Neural cell (in vitro differentiated cells): ENCODE results near the gene CASP1. TPM values are rescaled to one million over a fixed set of nuclear protein-coding genes. Genes with fewer than 3 reads are reported as not detected.

ENCODE experiments used
- H2AFZ ChIP-seq: fragments of 200-600, 300-800 bp; sonication (generic), shearing (Covaris generic); 2 replicates; pipeline ENCODE4 v1.6.0; 2014; ENCODE audit warnings: low read depth, mild to moderate bottlenecking, antibody characterized with exemption, low read length, moderate library complexity
- H3F3A ChIP-seq: fragments of 200-600 bp; shearing (Covaris generic); 2 replicates; pipeline ENCODE4 v1.6.1; 2016; ENCODE audit warnings: mild to moderate bottlenecking, moderate library complexity, mixed read lengths, antibody characterized with exemption, low read length; ENCODE audit not compliant: insufficient read depth, poor library complexity, severe bottlenecking
- H3K27ac ChIP-seq: fragments of 200-600, 300-800 bp; sonication (generic), shearing (Covaris generic); 2 replicates; pipeline ENCODE4 v1.5.1; 2014; ENCODE audit warnings: mild to moderate bottlenecking, low read length, moderate library complexity
- H3K27me3 ChIP-seq: fragments of 300-800, 200-600 bp; sonication (generic), shearing (Covaris generic); 2 replicates; pipeline ENCODE4 v1.6.0; 2014; ENCODE audit warnings: mild to moderate bottlenecking, low read depth, low read length, moderate library complexity; ENCODE audit not compliant: insufficient read depth
- H3K36me3 ChIP-seq: fragments of 300-800, 200-600 bp; sonication (generic), shearing (Covaris generic); 2 replicates; pipeline ENCODE4 v1.5.1; 2014; ENCODE audit warnings: mild to moderate bottlenecking, antibody characterized with exemption, low read length, moderate library complexity; ENCODE audit not compliant: insufficient read depth
- H3K4me2 ChIP-seq: fragments of 300-800, 200-600 bp; sonication (generic), shearing (Covaris generic); 2 replicates; pipeline ENCODE4 v1.6.0; 2014; ENCODE audit warnings: mild to moderate bottlenecking, low read length
- H3K4me3 ChIP-seq: fragments of 300-800, 200-600 bp; sonication (generic), shearing (Covaris generic); 2 replicates; pipeline ENCODE4 v1.5.1; 2014; ENCODE audit warnings: mild to moderate bottlenecking, low read length, moderate library complexity
- H3K79me2 ChIP-seq: fragments of 200-600 bp; shearing (Covaris generic); replicated peaks from 2 replicates; pipeline ENCODE4 v1.6.0; 2014; ENCODE audit warnings: mild to moderate bottlenecking, low read length, moderate library complexity; ENCODE audit not compliant: insufficient read depth
- H3K9ac ChIP-seq: fragments of 300-800, 200-600 bp; sonication (generic), shearing (Covaris generic); 2 replicates; pipeline ENCODE4 v1.6.1; 2016; ENCODE audit warnings: mild to moderate bottlenecking, low read length, mixed read lengths
- H3K9me2 ChIP-seq: fragments of 200-600 bp; shearing (Covaris generic); 2 replicates; pipeline ENCODE4 v1.6.1; 2016; ENCODE audit warnings: mild to moderate bottlenecking, low read length, mixed read lengths; ENCODE audit not compliant: insufficient read depth
- H3K9me3 ChIP-seq: fragments of 200-600, 300-800 bp; sonication (generic), shearing (Covaris generic); 2 replicates; pipeline ENCODE4 v1.6.1; 2016; ENCODE audit warnings: mild to moderate bottlenecking, mixed run types, low read length, moderate library complexity, mixed read lengths
- H4K20me1 ChIP-seq: fragments of 200-600 bp; shearing (Covaris generic); 2 replicates; pipeline ENCODE4 v1.6.1; 2016; ENCODE audit warnings: mild to moderate bottlenecking, mixed run types; ENCODE audit not compliant: insufficient read depth
- EP300 ChIP-seq: fragments of 450-650 bp; conservative IDR thresholded peaks from 2 replicates; pipeline ENCODE4 v1.6.1; 2014; ENCODE audit warnings: antibody characterized with exemption, mild to moderate bottlenecking, moderate library complexity; ENCODE audit not compliant: poor library complexity, severe bottlenecking
- EZH2 ChIP-seq: fragments of 200-600, 300-800 bp; shearing (Covaris generic), sonication (generic); IDR thresholded peaks from 2 replicates; pipeline ENCODE4 v1.6.1; 2014; ENCODE audit warnings: antibody characterized with exemption, low read length, borderline replicate concordance, mild to moderate bottlenecking; ENCODE audit not compliant: insufficient read depth, poor library complexity, severe bottlenecking
- MXI1 ChIP-seq: fragments of 450-650 bp; conservative IDR thresholded peaks from 2 replicates; pipeline ENCODE4 v1.6.1; 2014; ENCODE audit warnings: antibody characterized with exemption, mild to moderate bottlenecking; ENCODE audit not compliant: poor library complexity, severe bottlenecking
- POLR2AphosphoS5 ChIP-seq: IDR thresholded peaks from 2 replicates; pipeline ENCODE4 v1.6.1; 2012
- RAD21 ChIP-seq: fragments of 450-650 bp; conservative IDR thresholded peaks from 2 replicates; pipeline ENCODE4 v1.6.1; 2014; ENCODE audit warnings: antibody characterized with exemption, mild to moderate bottlenecking, moderate library complexity
- SMC3 ChIP-seq: fragments of 450-650 bp; conservative IDR thresholded peaks from 2 replicates; pipeline ENCODE4 v1.6.1; 2014; ENCODE audit warnings: antibody characterized with exemption, mild to moderate bottlenecking, moderate library complexity; ENCODE audit not compliant: poor library complexity
- TAF1 ChIP-seq: IDR thresholded peaks from 2 replicates; pipeline ENCODE4 v1.6.1; 2012; ENCODE audit warnings: low read depth
- polyA plus RNA-seq: library from polyadenylated mRNA; depleted of rRNA; stranded (reverse); fragments of >200 nt; gene quantifications from 2 replicates; pipeline ENCODE4 v1.2.3, GENCODE V29; 2014
- TF ChIP-seq, protein P1 (sequence below): fragments of 450-650 bp; IDR thresholded peaks from 2 replicates; pipeline ENCODE4 v1.5.1; 2014; ENCODE audit warnings: antibody characterized with exemption, mild to moderate bottlenecking, moderate library complexity; ENCODE audit not compliant: poor library complexity, severe bottlenecking
- TF ChIP-seq, protein P2 (sequence below): IDR thresholded peaks from 2 replicates; pipeline ENCODE4 v1.6.1; 2012; ENCODE audit warnings: borderline replicate concordance

CASP1 gene
- polyA plus RNA-seq, 1 donor from 2014 or later: not detected

DNA sequence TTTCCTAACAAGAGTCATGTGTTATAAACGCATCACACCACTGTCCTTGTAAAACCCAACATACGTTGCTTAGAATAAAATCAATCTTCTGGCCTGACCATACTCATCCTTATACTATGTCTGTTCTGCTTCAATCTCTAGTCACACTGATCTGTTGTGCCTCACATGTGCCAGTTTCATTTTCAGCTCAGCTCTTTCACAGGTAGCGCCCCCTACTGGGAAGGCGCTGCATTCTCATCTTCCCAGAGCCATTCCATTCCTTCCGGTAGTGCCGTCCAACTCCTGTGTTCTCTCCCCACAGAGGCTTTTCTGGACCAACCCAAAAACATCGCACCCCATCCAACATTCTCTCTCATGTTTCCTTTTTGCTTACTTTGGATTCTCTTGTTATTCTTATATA, 34.1 kb downstream of the CASP1 start:
- Histone ChIP-seq H4K20me1 (no peaks in the 10 kb centered on the region), H3K36me3 (no peaks in the 10 kb centered on the region), H3K27ac (no peak overlapping the region), H3K4me3 (no peak overlapping the region), H3K4me2 (no peak overlapping the region), H3K9me2 (no peaks in the 10 kb centered on the region), H3K27me3 (no peaks in the 10 kb centered on the region), H3K9ac (no peak overlapping the region), H2AFZ (no peak overlapping the region), H3K79me2 (no peaks in the 10 kb centered on the region), H3F3A (no peaks in the 10 kb centered on the region), H3K9me3 (no peaks in the 10 kb centered on the region)
- no peak for TF ChIP-seq TAF1
- no peak for TF ChIP-seq MXI1
- no peak for TF ChIP-seq EP300
- no peak for TF ChIP-seq RAD21
- TF ChIP-seq SMC3: no peak
- TF ChIP-seq, protein P1, sequence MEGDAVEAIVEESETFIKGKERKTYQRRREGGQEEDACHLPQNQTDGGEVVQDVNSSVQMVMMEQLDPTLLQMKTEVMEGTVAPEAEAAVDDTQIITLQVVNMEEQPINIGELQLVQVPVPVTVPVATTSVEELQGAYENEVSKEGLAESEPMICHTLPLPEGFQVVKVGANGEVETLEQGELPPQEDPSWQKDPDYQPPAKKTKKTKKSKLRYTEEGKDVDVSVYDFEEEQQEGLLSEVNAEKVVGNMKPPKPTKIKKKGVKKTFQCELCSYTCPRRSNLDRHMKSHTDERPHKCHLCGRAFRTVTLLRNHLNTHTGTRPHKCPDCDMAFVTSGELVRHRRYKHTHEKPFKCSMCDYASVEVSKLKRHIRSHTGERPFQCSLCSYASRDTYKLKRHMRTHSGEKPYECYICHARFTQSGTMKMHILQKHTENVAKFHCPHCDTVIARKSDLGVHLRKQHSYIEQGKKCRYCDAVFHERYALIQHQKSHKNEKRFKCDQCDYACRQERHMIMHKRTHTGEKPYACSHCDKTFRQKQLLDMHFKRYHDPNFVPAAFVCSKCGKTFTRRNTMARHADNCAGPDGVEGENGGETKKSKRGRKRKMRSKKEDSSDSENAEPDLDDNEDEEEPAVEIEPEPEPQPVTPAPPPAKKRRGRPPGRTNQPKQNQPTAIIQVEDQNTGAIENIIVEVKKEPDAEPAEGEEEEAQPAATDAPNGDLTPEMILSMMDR: no peak
- TF ChIP-seq, protein P2, sequence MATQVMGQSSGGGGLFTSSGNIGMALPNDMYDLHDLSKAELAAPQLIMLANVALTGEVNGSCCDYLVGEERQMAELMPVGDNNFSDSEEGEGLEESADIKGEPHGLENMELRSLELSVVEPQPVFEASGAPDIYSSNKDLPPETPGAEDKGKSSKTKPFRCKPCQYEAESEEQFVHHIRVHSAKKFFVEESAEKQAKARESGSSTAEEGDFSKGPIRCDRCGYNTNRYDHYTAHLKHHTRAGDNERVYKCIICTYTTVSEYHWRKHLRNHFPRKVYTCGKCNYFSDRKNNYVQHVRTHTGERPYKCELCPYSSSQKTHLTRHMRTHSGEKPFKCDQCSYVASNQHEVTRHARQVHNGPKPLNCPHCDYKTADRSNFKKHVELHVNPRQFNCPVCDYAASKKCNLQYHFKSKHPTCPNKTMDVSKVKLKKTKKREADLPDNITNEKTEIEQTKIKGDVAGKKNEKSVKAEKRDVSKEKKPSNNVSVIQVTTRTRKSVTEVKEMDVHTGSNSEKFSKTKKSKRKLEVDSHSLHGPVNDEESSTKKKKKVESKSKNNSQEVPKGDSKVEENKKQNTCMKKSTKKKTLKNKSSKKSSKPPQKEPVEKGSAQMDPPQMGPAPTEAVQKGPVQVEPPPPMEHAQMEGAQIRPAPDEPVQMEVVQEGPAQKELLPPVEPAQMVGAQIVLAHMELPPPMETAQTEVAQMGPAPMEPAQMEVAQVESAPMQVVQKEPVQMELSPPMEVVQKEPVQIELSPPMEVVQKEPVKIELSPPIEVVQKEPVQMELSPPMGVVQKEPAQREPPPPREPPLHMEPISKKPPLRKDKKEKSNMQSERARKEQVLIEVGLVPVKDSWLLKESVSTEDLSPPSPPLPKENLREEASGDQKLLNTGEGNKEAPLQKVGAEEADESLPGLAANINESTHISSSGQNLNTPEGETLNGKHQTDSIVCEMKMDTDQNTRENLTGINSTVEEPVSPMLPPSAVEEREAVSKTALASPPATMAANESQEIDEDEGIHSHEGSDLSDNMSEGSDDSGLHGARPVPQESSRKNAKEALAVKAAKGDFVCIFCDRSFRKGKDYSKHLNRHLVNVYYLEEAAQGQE: no peak
- TF ChIP-seq POLR2AphosphoS5: no peak

- Histone ChIP-seq H3F3A (no peaks in the 10 kb centered on the region), H3K9me2 (no peaks in the 10 kb centered on the region), H3K36me3 (no peaks in the 10 kb centered on the region), H4K20me1 (no peaks in the 10 kb centered on the region), H3K27ac (no peak overlapping the region), H2AFZ (no peak overlapping the region), H3K27me3 (no peaks in the 10 kb centered on the region), H3K9ac (no peak overlapping the region), H3K4me3 (no peak overlapping the region), H3K79me2 (no peaks in the 10 kb centered on the region), H3K9me3 (no peaks in the 10 kb centered on the region), H3K4me2 (no peak overlapping the region)
- TF ChIP-seq SMC3: no peak
- no peak for TF ChIP-seq TAF1
- TF ChIP-seq, protein P2: no peak
- TF ChIP-seq, protein P1: no peak
- TF ChIP-seq POLR2AphosphoS5: no peak
- no peak for TF ChIP-seq EZH2
- no peak for TF ChIP-seq EP300
- no peak for TF ChIP-seq MXI1
- no peak for TF ChIP-seq RAD21
Observed at GRCh38 chr11:105000167-105000566, 34.8 kb downstream of the CASP1 start.
